DMS53 treated with DMSO at 0.1 percent for 48 hours (cell line): Measurements from ENCODE around the gene PDF.
A peak's percentile ranks its signal among the peaks of the same experiment; 100 is the strongest.

Source experiments
- DNase-seq: peaks from one replicate; lab custom pipeline; 2025; ENCODE audit not compliant: unreplicated experiment; lab: John Stamatoyannopoulos, UW

PDF gene

GRCh38 chr16:69339289-69340094 lies 9.1 kb upstream of the PDF start, which contains the start of the genes COG8 and NIP7:
TSS of gene COG8 (minus strand) at chr16:69339564. CDS start at chr16:69339552, 12 bp downstream.
TSS of gene NIP7 (plus strand) at chr16:69339772. CDS start at chr16:69339830, 58 bp downstream.
- DNase-seq = peak; percentile 92

GRCh38 chr16:69338557-69339288 lies 8.3 kb upstream of the PDF start:
- no peak for DNase-seq

- no peak for DNase-seq
These were observed 4.3 kb upstream of the PDF start for GRCh38 chr16:69334696-69335095.

- no peak for DNase-seq
These were observed 761 bp downstream of the PDF start for GRCh38 chr16:69329369-69330285.

- no peak for DNase-seq
These were observed 1.5 kb downstream of the PDF start for GRCh38 chr16:69328854-69329316.

GRCh38 chr16:69327585-69328310 lies 2.6 kb downstream of the PDF start:
- no peak for DNase-seq

GRCh38 chr16:69326172-69326873 lies 4.1 kb downstream of the PDF start:
- DNase-seq = no peak

- DNase-seq = no peak
These were observed 4.6 kb downstream of the PDF start for GRCh38 chr16:69325784-69326171.

- no peak for DNase-seq
These were observed 5.7 kb downstream of the PDF start for GRCh38 chr16:69324585-69325253.

- no peak for DNase-seq
These were observed 6.3 kb downstream of the PDF start for GRCh38 chr16:69324013-69324531.

GRCh38 chr16:69323415-69323814 lies 7.0 kb downstream of the PDF start:
- no peak for DNase-seq

- no peak for DNase-seq
These were observed 8.0 kb downstream of the PDF start for GRCh38 chr16:69322343-69322742.

GRCh38 chr16:69321080-69321479 lies 9.3 kb downstream of the PDF start:
- no peak for DNase-seq

- DNase-seq = no peak
These were observed 9.7 kb downstream of the PDF start for GRCh38 chr16:69320740-69321073.

- DNase-seq = no peak
These were observed 10.3 kb downstream of the PDF start for GRCh38 chr16:69319826-69320739.

GRCh38 chr16:69319381-69319780 lies 11.0 kb downstream of the PDF start:
- DNase-seq = no peak

GRCh38 chr16:69318911-69319289 lies 11.5 kb downstream of the PDF start:
- DNase-seq = no peak
